Left kidney (tissue), 8 donors: ENCODE measurements around the gene ZBTB4. TPM values are rescaled to one million over a fixed set of nuclear protein-coding genes. Genes with fewer than 3 reads are reported as not detected.

Experiments
- DNase-seq: peaks from one replicate; pipeline ENCODE4 v3.0.0-alpha.2; 2013
- long read RNA-seq, 8 donors: transcript quantifications; one replicate each; lab custom pipeline, GENCODE V29; 2026
- polyA plus RNA-seq: library from polyadenylated mRNA; unstranded; fragments of 120-200 nt; gene quantifications from one replicate; pipeline ENCODE4 v1.2.1, GENCODE V29; 2013; ENCODE audit not compliant: insufficient read length

ZBTB4 gene, protein sequence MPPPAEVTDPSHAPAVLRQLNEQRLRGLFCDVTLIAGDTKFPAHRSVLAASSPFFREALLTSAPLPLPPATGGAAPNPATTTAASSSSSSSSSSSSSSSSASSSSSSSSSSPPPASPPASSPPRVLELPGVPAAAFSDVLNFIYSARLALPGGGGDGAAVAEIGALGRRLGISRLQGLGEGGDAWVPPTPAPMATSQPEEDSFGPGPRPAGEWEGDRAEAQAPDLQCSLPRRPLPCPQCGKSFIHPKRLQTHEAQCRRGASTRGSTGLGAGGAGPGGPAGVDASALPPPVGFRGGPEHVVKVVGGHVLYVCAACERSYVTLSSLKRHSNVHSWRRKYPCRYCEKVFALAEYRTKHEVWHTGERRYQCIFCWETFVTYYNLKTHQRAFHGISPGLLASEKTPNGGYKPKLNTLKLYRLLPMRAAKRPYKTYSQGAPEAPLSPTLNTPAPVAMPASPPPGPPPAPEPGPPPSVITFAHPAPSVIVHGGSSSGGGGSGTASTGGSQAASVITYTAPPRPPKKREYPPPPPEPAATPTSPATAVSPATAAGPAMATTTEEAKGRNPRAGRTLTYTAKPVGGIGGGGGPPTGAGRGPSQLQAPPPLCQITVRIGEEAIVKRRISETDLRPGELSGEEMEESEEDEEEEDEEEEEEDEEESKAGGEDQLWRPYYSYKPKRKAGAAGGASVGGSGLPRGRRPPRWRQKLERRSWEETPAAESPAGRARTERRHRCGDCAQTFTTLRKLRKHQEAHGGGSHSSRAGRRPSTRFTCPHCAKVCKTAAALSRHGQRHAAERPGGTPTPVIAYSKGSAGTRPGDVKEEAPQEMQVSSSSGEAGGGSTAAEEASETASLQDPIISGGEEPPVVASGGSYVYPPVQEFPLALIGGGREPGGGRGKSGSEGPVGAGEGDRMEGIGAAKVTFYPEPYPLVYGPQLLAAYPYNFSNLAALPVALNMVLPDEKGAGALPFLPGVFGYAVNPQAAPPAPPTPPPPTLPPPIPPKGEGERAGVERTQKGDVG
- 39.3 TPM for polyA plus RNA-seq
- long read RNA-seq, donor 1, full-length matches to known transcripts, result 2 of 352 reads
- long read RNA-seq, donor 1, partial matches to known transcripts, result 350 of 352 reads
- long read RNA-seq, donor 1, other reads (novel, unspliced or antisense), result 0 of 352 reads
- long read RNA-seq, donor 2, full-length matches to known transcripts, result 6 of 512 reads
- long read RNA-seq, donor 2, partial matches to known transcripts, result 349 of 512 reads
- long read RNA-seq, donor 2, other reads (novel, unspliced or antisense), result 157 of 512 reads
- long read RNA-seq, donor 3, full-length matches to known transcripts, result 1 of 26 reads
- long read RNA-seq, donor 3, partial matches to known transcripts, result 25 of 26 reads
- long read RNA-seq, donor 3, other reads (novel, unspliced or antisense), result 0 of 26 reads
- long read RNA-seq, donor 4, result 0 reads
- long read RNA-seq, donor 5, full-length matches to known transcripts, result 5 of 78 reads
- long read RNA-seq, donor 5, partial matches to known transcripts, result 73 of 78 reads
- long read RNA-seq, donor 5, other reads (novel, unspliced or antisense), result 0 of 78 reads
- long read RNA-seq, donor 6, full-length matches to known transcripts, result 2 of 18 reads
- long read RNA-seq, donor 6, partial matches to known transcripts, result 16 of 18 reads
- long read RNA-seq, donor 6, other reads (novel, unspliced or antisense), result 0 of 18 reads
- long read RNA-seq, donor 7, full-length matches to known transcripts, result 5 of 27 reads
- long read RNA-seq, donor 7, partial matches to known transcripts, result 22 of 27 reads
- long read RNA-seq, donor 7, other reads (novel, unspliced or antisense), result 0 of 27 reads
- long read RNA-seq, donor 8, full-length matches to known transcripts, result 3 of 8 reads
- long read RNA-seq, donor 8, partial matches to known transcripts, result 5 of 8 reads
- long read RNA-seq, donor 8, other reads (novel, unspliced or antisense), result 0 of 8 reads

DNA sequence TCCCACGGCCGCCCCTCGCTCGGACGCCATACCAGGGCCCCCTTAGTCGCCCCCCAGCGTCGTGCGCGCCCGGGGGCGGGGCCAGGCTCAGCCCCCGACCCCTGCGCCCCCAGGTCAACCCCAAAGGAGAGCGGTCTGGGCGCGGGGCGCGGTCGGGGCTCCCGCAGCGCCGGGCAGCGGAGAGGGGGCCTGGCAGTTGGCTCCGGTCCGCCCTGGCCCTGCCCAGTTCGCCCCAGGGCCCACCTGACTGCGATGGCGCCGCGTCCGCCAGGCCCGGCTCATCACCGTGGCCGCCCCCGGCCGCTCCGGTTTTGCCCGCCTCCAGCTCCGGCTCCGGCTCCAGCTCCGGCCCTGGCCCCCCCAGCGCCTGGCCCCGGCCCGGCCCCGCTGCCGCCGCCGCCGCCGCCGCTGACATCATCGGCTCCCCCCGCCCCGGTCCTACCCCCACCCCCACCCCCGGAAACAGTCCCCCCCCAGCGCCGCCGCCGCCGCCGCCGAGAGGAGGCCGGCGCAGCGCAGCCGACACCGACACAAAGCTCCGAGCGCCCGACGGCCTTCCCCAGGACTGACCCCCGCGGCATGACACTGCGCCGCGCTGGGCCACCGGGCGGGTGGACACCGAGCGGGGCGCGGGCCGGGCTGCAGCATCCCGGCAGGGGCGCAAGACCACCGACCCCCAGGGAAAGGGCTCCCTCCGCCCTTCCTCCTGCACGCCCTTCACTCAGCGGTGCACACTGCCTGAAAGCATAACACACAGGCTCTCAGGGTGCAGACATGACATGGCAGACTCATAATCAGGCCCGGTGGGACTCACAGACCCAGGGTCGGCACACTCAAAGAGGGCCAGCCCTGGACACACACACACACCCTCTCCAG is at the start of gene ZBTB4:
ZBTB4 (minus strand) TSS at position 419 of the 876 bp plus-strand sequence. CDS start 12,830 bp downstream, outside the sequence.
- no peak for DNase-seq

DNA sequence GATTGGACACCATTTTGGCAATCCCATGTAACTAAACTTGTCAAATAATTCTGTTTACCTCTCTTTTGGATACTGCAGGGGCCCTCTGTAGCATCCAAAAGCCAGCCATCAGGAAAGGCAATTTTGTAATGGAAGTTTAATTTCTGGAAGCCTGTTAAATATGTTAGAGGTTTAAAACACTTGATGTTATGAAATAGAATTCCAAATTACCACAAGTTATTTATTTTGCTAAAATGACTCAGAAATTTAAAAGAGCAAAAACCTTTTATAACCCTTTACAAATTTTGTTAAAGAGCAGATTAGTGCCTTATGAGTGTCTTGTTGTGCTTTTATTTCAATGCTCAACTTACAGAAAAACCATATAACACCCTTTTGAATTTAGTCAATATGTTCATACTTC is 49.4 kb upstream of the ZBTB4 start:
- no peak for DNase-seq

- no peak for DNase-seq
Measured at GRCh38 chr17:7523033-7523432, 43.6 kb upstream of the ZBTB4 start.

DNA sequence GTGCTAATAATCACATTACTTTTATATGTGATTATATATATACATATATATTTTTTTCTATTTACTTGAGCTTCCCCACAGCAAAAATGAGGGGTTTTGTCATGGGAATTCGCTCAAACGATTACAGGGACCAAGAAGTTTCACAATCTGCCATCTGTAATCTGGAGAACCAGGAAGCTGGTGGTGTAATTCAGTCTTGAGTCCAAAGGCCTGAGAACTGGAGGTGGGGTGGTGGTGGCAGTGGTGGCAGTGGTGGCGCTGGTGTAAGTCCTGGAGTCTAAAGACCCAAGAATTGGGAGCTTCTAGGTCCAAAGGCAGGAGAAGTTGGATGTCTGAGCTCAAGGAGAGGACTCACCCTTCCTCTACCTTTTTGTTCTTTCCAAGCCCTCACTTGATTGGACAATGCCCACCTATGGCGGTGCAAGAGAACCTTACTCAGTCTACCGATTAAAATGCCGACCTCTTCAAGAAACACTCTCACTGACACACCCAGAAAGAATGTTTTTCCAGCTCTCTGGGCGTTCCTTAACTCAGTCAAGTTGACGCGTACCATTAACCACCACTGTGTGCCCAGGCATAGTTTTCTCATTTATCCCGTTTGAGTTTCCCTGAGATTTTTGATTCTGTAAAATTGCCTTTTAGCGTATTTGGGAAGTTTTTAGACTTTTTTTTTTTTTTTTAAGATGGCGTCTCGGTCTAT is 36.6 kb upstream of the ZBTB4 start:
- no peak for DNase-seq

GRCh38 chr17:7513850-7514419 is 34.5 kb upstream of the ZBTB4 start:
- DNase-seq, result no peak

GRCh38 chr17:7512824-7513540 is 33.6 kb upstream of the ZBTB4 start:
- no peak for DNase-seq

DNA sequence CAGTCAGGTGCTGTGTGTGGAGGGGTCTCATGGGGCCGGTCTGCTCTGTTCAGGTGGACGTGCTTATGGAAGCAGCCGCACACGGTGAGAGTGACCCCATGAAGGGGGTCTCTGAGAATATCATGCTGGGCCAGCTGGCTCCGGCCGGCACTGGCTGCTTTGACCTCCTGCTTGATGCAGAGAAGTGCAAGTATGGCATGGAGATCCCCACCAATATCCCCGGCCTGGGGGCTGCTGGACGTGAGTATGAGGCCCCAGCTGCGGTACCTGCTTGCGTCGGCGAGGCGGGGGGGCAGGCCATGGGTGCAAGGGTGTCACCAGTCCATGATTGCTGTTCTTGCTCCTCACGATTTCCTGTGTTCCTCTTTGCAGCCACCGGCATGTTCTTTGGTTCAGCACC is 32.7 kb upstream of the ZBTB4 start:
- no peak for DNase-seq

GRCh38 chr17:7511108-7511507 is 31.7 kb upstream of the ZBTB4 start:
- no peak for DNase-seq

DNA sequence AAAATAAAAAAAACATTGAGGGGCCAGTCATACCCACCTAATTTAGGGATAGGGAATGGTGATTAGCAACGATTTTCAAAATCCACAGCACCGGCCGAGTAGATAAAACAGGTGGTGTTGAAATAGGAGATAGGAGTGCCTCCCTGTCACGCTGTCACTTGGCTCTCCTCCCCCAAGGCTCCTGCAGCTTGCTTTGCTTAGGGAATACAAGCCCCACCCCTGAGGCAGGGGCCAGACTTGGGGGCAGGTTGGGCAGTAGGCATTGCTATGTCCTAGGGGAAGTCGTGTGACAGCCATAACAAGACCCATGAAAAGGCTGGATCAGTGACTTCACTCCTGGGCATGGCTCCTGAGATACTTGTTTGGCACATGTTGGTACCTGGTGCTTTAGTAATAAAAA is 30.5 kb upstream of the ZBTB4 start:
- DNase-seq, result no peak

GRCh38 chr17:7508846-7509245 is 29.4 kb upstream of the ZBTB4 start:
- DNase-seq, result no peak

- no peak for DNase-seq
Measured at GRCh38 chr17:7508145-7508544, 28.7 kb upstream of the ZBTB4 start.

DNA sequence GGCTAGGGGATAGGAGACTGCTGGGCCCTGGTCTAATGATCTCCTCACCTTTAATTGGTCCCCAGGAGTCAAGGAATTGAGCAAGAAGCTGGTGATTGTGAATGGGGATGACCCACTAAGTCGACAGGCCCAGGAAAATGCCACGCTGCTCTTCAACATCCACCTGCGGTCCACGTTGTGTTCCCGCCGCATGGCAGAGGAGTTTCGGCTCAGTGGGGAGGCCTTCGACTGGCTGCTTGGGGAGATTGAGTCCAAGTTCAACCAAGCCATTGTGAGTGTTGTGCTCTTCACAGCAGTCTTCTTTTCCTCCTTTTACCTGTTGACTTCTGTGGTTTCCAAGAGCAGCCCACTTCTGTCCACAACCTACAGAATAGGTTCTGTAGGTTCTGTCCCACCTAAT is 24.1 kb upstream of the ZBTB4 start:
- DNase-seq, result no peak

DNA sequence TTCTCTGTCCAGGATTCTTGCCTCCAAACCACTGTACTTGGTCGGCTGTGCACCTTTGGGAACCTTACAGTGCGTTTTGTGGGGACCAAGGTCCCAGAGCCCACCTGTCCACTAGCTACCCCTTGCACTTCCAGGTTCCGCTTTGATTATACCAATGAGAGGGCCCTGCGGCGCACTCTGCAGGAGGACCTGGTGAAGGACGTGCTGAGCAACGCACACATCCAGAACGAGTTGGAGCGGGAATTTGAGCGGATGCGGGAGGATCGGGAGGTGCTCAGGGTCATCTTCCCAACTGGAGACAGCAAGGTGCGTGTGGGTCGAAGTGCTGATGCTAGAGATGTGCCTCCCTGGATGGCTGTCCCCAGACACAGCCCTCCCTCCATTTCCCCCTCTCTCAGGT is 23.6 kb upstream of the ZBTB4 start:
- DNase-seq, result no peak

DNA sequence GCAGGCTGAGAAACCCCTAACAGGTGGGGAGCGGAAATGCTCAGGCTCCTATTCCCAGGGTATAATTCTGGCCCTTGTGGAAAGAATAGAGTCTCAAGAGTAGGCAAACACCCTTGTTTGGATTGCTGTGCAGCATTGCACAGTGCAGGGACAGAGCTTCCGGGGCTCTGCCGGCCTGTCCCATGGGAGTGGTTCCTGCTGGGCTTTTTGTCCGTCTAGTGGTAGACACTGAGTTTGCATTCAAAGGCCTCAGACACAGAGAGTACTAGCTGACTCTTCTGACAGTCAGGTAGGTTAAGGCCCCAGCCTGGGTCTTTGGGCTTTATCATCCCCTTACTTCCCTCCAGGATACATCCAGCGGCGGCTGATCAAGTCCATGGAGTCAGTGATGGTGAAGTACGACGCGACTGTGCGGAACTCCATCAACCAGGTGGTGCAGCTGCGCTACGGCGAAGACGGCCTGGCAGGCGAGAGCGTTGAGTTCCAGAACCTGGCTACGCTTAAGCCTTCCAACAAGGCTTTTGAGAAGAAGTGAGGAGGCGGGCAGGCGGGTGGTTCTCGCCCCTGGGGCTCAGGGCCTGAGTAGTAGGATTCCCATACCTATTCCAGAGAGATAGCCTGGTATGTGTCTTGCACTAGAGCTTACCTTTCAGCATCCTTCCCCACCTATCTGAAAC is 22.9 kb upstream of the ZBTB4 start:
- DNase-seq, result no peak

DNA sequence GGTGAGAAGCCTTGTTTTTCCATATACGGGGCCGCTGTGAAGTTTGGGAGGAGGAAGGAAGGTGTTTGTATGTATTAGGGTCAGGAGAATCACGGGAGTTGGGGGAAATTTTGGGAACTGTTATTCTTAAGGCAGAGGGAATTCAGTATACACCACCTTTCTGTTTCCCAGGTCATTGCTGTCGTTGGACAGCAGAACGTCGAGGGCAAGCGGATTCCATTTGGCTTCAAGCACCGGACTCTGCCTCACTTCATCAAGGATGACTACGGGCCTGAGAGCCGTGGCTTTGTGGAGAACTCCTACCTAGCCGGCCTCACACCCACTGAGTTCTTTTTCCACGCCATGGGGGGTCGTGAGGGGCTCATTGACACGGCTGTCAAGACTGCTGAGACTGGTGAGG is 22.3 kb upstream of the ZBTB4 start:
- no peak for DNase-seq

GRCh38 chr17:7499161-7499560 is 19.7 kb upstream of the ZBTB4 start:
- DNase-seq, result no peak

DNA sequence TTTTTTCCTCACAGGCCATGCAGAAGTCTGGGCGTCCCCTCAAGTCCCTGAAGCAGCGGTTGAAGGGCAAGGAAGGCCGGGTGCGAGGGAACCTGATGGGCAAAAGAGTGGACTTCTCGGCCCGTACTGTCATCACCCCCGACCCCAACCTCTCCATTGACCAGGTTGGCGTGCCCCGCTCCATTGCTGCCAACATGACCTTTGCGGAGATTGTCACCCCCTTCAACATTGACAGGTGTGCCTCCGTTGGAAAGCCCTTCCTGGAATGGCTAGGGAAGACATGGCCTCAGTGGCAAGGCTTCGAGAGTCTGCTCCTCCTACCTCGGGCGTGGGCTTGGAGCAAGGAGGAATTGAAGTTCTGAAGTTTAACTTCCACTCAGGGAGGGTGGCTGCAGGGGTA is 18.2 kb upstream of the ZBTB4 start:
- no peak for DNase-seq

GRCh38 chr17:7497228-7497627 is 17.8 kb upstream of the ZBTB4 start:
- DNase-seq, result no peak
